Umbilical cord (tissue), 2 donors: ENCODE data around the gene PSMG3. TPM values are rescaled to one million over a fixed set of nuclear protein-coding genes. Genes with fewer than 3 reads are reported as not detected.

Experiments
- DNase-seq: peaks from one replicate; pipeline ENCODE4 v3.0.0-alpha.2; 2015; ENCODE audit warnings: low spot score
- total RNA-seq: library from RNA; depleted of rRNA; stranded (reverse); fragments of >200 nt; gene quantifications from one replicate; pipeline ENCODE4 v1.2.3, GENCODE V29; 2014; ENCODE audit warnings: low replicate concordance; ENCODE audit not compliant: insufficient read depth

The PSMG3 gene
- total RNA-seq, 1 donor from 2014 or later, result 11.8 TPM

- DNase-seq, result no peak
Measured at GRCh38 chr7:1545417-1546246, 24.2 kb downstream of the PSMG3 start.

- DNase-seq, result no peak
Measured at GRCh38 chr7:1544896-1545416, 24.9 kb downstream of the PSMG3 start.

GRCh38 chr7:1544178-1544895, 25.5 kb downstream of the PSMG3 start:
- no peak for DNase-seq

- no peak for DNase-seq
Measured at GRCh38 chr7:1543826-1544177, 26.0 kb downstream of the PSMG3 start.

- DNase-seq, result no peak
Measured at GRCh38 chr7:1542841-1543747, 26.7 kb downstream of the PSMG3 start.

- DNase-seq, result no peak
Measured at GRCh38 chr7:1542329-1542728, 27.5 kb downstream of the PSMG3 start.

- DNase-seq, result no peak
Measured at GRCh38 chr7:1541431-1542162, 28.2 kb downstream of the PSMG3 start.

GRCh38 chr7:1540776-1541271, 29.0 kb downstream of the PSMG3 start:
- no peak for DNase-seq

- DNase-seq, result no peak
Measured at GRCh38 chr7:1539882-1540775, 29.7 kb downstream of the PSMG3 start.

GRCh38 chr7:1539181-1539881, 30.5 kb downstream of the PSMG3 start:
- peak; percentile 61 for DNase-seq

- DNase-seq, result no peak
Measured at GRCh38 chr7:1538544-1539180, 31.2 kb downstream of the PSMG3 start.

GRCh38 chr7:1537535-1538412, 32.1 kb downstream of the PSMG3 start:
- DNase-seq, result peak; percentile 96

GRCh38 chr7:1536743-1537534, 32.9 kb downstream of the PSMG3 start:
- DNase-seq, result peak; percentile 99

GRCh38 chr7:1536455-1536742, 33.4 kb downstream of the PSMG3 start:
- DNase-seq, result no peak

GRCh38 chr7:1535701-1536454, 34.0 kb downstream of the PSMG3 start:
- no peak for DNase-seq

- DNase-seq, result no peak
Measured at GRCh38 chr7:1535100-1535458, 34.8 kb downstream of the PSMG3 start.
